Stimulated activated CD4-positive, alpha-beta T cell treated with anti-CD3 and anti-CD28 coated beads, TNF-alpha, amount 100 ng/mL, for 48 hours (primary cell): ENCODE results near the gene ENO4.
A peak's percentile ranks its signal among the peaks of the same experiment; 100 is the strongest.

Source experiments
- DNase-seq, 3 donors: peaks; one replicate each; pipeline ENCODE4 v3.0.0-alpha.2; 2020; ENCODE audit warnings: low read depth in 3 of 3

Gene ENO4, protein sequence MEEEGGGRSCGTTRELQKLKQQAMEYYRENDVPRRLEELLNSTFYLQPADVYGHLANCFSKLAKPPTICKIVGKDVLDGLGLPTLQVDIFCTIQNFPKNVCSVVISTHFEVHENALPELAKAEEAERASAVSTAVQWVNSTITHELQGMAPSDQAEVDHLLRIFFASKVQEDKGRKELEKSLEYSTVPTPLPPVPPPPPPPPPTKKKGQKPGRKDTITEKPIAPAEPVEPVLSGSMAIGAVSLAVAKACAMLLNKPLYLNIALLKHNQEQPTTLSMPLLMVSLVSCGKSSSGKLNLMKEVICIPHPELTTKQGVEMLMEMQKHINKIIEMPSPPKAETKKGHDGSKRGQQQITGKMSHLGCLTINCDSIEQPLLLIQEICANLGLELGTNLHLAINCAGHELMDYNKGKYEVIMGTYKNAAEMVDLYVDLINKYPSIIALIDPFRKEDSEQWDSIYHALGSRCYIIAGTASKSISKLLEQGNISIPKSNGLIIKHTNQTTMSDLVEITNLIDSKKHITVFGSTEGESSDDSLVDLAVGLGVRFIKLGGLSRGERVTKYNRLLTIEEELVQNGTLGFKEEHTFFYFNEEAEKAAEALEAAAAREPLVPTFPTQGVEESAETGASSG

DNA sequence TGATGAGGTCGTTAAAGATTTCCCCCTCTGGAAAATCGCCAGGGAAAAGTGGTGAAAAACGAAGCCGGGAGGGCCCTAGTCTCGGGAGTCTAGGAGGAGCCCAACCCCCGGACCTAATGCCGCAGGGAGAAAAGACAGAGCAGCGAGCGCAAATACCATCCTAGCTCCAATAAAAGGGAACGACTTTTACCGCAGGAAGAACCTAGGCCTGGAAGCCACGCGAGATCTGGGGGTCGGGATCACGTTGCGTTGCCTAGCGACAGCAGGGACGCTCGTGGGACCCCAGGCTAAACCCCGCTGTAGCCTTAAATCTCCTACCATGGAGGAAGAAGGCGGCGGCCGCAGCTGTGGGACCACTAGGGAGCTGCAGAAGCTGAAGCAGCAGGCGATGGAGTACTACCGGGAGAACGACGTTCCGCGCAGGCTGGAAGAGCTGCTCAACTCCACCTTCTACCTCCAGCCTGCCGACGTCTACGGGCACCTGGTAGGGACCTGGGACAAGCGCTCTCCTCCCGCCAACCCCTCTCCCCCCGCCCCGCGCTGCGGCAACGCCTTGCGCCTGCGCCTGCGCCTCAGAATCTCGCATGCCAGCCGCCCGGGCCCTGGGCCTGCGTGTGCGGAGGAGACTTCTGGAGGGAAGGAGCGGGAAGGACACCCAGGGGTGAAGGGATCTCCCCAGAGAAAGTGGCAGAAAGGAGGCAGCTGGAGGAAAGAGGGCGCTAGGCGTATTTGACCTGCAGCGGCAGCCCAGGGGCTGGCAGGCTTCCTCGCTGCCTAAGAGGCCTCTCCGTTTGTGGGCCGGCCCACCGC is at the start of gene ENO4:
Gene ENO4 (plus strand): TSS at position 252 of the 810 bp plus-strand sequence. CDS start 68 bp downstream, at position 320.
- DNase-seq, result peak in 2 of 3 donors; percentile 2 to 20

DNA sequence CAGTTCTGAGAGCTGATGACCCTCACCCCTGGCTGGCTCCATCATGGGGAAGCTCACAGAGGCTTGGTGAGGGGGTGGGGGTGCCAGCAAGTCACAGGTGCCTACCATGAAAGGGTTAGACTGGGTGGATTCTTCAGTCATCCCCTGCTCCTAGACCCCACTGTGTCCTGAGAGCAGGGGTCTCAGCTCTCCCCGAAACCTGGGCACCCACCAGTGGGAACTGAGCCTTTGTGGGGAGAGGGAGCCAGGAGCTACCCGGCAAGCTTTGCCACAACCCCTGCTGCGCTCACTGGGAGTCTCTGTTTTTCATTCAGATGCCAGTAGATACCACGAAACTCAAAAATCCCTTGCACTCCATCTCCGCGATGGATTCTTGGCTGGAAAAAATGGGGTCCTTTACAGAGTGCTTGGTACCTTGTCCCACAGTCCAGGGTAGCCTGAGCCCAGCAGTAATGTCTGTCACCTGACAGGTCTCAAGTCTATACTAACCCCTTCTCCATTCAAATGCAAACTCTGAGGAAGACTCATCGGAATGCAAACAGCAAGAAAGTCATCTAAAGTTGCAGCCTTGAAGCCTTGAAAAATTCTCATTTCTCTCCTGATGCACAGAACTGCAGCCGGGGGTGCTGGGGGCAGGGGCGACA is 48.9 kb upstream of the ENO4 start:
- DNase-seq, result no peak

GRCh38 chr10:116801658-116802057 is 47.6 kb upstream of the ENO4 start:
- no peak for DNase-seq

GRCh38 chr10:116802474-116802873 is 46.8 kb upstream of the ENO4 start:
- DNase-seq, result no peak

- no peak for DNase-seq
These were observed 46.4 kb upstream of the ENO4 start for GRCh38 chr10:116802876-116803275.

DNA sequence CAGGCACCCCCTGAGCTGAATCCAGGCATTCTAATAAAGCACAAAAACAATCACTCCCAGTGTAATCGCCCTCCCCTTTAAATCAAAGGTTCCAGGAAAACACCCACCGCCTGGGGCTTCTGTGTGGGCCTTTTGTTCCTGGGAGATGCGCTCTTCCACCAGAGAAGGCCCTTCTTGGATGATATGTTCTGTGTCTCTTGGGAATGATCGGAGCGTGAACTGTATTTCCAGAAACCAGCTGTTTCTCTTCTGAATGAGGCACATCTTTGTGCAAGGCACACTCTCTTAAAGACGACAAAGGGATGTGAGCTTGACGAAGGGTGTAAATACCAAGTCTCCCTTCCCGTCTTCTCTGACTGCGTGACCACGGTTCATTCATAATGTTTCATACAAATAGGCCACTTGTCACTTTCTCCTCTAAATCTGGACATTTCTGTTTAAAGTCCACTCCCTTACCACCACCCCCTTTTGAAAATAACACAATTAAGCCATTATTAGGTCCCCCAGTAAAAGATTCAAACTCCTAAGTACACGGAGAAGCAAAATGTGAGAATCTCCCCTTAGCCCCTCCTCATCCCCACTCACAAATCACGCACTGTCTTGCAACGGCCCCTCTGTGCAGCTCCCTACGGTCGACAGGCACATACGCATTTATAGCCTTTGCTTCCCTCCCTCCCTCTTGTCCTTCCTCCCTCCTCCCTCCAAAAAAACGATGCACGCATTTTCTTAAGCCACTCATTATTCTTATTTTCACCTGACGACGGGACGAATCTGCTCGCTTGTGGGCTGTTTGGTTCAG is 45.6 kb upstream of the ENO4 start:
- DNase-seq, result no peak

DNA sequence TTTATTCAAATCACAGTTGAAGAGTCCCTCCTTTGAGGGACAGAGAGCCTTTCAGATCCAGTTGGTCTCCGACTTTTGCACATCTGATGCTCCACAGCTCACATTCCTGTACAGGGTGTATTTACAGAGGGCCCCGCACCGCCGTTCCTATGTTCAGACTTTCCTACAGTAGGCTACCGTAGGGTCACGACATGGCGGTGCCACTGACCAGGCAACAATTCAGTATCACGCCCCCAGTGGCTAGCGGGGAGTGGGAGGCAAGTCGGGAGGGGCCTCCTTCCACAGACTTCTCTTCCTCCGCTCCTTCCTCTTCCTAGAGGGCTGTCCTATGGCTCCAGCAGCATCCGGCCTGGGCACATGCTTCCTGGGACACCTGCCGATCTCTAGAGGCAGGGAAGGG is 40.6 kb upstream of the ENO4 start:
- no peak for DNase-seq

DNA sequence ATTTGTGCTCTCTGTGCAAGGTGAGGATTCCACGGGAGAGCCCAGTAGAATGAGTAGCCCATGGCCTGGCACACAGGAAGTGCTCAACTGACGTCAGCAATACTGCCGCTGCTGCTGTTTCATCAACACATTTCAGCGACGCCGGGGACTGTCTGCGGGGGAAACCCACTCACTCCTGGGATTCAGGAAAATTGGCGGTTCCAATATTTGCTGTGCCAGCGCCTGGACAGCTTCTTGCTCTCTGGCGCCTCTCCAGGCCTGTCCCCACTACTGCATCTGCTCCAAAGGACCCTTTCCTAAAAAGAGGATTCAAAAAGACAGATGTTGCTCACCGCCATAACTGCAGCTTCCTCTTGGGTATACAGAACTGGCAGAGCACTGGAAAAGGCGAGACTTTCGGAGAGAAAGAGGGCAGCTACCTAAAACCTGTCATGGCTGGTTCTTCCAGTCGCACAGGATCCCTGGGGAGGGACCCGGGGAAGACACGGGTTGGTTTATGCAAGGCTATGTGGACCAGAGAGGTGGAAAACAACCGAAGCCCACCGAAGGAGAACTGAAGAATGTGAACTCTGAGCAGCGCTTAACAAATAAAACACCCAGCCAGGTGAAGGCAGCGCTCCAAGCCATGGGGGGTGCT is 39.7 kb upstream of the ENO4 start:
- DNase-seq, result no peak

GRCh38 chr10:116810120-116810500 is 39.2 kb upstream of the ENO4 start:
- DNase-seq, result no peak

DNA sequence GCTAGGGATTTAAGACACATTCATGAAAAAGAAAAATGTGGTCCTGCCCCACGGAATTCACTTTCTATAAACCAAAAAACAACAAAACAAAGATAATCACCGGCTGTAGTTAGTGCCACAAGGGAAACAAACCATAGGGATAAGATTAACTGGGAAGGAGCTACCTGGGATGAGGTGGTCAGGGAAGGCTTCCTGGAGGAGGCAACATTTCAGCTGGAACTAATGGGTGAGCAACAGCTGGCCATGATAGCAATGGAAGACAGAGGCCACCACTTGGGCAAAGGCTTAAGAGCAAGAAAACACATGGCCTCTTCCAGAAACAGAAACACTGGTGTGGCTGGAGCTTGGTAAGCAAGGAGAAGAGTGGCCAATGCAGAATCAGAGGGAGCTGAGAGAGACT is 38.4 kb upstream of the ENO4 start:
- no peak for DNase-seq

DNA sequence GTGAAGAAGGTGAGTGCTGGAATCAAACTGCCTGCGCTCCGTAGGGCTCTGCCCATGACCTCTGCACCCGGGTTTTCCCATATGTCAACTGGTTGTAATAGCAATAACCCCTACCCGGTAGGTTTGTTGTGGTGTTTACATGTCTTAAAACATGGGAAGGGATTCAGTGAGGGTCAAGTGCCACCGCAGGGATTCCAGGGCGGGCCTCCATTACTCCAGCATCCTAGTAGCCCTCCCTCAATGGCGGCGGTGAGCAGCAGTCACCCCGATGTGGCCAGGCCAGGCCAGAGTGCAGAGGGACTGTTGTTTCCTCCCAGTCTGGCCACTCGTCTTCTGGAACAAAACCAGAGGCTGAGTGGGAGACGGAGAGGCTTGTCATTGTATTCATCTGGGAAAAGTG is 37.6 kb upstream of the ENO4 start:
- no peak for DNase-seq

DNA sequence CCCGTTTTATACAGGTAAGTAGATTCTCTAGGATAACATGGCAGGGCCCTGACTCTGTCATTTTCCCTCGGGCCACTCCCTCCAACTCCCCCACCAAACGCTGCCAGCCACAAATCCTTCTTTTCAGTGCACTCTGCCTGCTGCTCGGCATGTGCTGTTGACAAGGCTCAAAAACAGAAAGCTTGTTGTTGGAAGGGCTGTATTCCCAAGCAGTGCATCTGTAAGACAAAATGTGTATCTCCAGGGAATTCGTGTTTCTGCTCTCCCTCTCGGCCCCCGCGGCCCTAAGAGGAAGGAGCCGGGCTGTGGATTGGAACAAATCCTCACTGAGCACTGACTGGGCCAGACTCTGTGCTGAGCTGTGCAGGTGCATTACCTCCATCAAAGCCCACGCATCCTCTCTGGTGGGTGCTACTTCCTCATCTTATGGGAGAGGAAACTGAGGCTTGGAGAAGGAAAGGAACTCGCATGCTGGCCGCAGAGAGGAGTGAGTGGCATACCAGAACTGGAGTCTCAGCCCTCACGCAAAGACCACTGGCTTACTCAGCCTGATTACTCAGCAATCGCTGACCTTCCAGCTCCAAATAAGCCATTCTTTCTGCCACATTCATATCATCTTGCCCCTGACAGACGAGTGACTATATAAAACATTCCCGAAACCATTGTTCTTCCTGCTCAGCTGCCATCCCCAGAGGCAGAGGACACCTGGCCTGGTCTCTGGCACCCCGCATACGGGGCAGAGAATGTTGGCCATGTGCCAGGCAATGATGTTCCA is 33.5 kb upstream of the ENO4 start:
- DNase-seq, result no peak

DNA sequence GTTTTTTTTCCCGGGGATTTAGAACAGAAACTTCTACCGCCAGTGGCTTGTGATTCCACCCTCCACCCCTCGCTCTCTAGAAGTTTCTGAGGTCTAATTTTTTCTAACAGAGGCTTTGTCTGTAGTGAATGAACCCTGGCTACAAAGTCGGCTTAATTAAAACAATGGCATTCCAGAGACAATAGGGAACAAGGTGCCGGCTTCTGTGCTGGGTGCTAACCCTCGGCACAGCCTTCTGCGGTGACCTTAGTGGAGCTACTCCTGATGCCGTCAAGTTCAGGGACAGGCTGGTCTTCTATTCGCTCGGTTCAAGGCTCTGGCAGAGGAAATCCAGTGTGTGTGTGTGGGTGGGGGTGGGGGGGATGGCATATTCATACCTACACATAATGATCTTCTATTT is 32.1 kb upstream of the ENO4 start:
- DNase-seq, result no peak

DNA sequence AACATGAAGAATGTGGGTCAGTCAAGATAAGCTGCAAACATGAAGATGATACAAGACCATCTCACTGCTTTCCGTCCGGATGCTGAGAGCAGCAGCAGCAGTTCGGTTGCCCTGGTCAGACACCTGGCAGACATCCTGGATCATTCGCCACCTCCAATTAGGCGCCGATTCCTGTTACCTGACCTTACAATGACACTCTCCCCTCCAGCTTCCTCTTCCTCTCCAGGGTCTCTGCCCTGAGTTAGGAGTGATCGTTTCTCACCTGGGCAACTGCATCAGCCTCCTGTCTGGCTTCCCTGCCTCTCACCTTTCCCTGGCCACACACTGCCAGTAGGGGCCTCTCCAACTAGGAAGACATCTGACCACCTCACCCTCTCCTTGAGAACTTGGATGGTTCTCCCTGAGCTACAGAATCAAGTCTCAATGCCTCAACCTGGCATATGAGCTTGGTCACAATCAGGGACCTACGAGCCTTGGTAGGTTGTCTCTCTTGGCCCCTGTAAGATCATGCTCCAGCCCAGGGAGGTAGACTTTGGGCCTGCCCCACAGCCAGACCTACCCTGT is 31.4 kb upstream of the ENO4 start:
- no peak for DNase-seq

GRCh38 chr10:116819999-116820677 is 29.2 kb upstream of the ENO4 start:
- no peak for DNase-seq

- no peak for DNase-seq
These were observed 23.4 kb upstream of the ENO4 start for GRCh38 chr10:116825901-116826300.

DNA sequence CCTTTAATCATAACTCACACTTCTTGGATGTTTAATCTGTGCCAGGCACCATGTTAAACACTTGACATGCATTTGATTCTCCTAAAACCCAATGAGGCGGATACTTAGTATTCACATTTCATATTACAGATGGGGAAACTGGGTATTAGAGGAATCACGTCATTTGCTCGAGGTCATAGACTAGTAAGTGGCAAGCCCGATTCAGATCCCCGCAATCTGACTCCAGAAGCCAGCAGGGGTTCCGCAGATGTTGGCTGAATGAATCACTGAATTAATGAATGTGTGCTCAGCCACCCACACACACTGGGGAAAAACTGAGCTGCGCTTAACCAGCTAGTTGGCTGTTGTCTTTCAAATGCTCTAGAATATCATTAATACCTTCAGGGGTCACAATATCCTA is 22.5 kb upstream of the ENO4 start:
- no peak for DNase-seq

- no peak for DNase-seq
These were observed 22.1 kb upstream of the ENO4 start for GRCh38 chr10:116827214-116827671.

GRCh38 chr10:116828116-116828515 is 21.2 kb upstream of the ENO4 start:
- DNase-seq, result no peak
